ENCODE results near the gene FAM120A. TPM values are rescaled to one million over a fixed set of nuclear protein-coding genes. Genes with fewer than 3 reads are reported as not detected.

The FAM120A gene
- total and polyA plus RNA-seq, 9 donors, result 37.9 to 130 (median 78.9) TPM

DNA sequence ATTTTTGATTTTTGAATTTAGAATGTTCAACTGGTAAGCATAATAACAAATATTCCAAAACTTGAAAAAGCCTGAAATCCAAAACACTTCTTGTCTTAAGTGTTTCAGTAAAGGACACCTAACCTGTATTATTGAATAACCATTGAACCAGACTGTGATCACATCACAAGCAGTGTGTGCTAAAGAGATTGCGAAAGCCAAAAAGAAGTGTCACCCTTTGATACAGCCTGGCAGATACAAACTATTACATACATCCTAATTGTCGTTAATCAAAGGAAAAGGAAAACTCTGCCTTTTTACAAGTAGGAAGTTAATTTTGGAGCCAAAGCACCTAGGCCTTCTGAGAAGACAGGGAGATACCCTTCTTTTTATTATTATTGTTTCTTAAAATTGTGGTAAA is 10.3 kb downstream of the FAM120A start:
- no peak overlapping the region for H3K4me3 ChIP-seq
- intact Hi-C loops (cut with DNase I), result no loop called here
- peaks cover 13% of the 10 kb centered on the region for H3K4me1 ChIP-seq (ENCODE audit: insufficient read depth)
- H3K9me3 ChIP-seq, result no peaks in the 10 kb centered on the region
- H3K27me3 ChIP-seq, result no peaks in the 10 kb centered on the region
- H3K36me3 ChIP-seq, result no peaks in the 10 kb centered on the region
- no peak overlapping the region for H3K27ac ChIP-seq
- no peak for DNase-seq
- TF ChIP-seq POLR2A (IDR thresholded peaks at IDR 0.05) (no peak), EP300 (IDR thresholded peaks at IDR 0.05) (no peak)
- TF ChIP-seq, protein P1, sequence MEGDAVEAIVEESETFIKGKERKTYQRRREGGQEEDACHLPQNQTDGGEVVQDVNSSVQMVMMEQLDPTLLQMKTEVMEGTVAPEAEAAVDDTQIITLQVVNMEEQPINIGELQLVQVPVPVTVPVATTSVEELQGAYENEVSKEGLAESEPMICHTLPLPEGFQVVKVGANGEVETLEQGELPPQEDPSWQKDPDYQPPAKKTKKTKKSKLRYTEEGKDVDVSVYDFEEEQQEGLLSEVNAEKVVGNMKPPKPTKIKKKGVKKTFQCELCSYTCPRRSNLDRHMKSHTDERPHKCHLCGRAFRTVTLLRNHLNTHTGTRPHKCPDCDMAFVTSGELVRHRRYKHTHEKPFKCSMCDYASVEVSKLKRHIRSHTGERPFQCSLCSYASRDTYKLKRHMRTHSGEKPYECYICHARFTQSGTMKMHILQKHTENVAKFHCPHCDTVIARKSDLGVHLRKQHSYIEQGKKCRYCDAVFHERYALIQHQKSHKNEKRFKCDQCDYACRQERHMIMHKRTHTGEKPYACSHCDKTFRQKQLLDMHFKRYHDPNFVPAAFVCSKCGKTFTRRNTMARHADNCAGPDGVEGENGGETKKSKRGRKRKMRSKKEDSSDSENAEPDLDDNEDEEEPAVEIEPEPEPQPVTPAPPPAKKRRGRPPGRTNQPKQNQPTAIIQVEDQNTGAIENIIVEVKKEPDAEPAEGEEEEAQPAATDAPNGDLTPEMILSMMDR (IDR thresholded peaks at IDR 0.05), result no peak
- WGBS, 3 donors, result 89 to 94% (median 89%) methylated on average over 2 of the region's 2 CpGs

DNA sequence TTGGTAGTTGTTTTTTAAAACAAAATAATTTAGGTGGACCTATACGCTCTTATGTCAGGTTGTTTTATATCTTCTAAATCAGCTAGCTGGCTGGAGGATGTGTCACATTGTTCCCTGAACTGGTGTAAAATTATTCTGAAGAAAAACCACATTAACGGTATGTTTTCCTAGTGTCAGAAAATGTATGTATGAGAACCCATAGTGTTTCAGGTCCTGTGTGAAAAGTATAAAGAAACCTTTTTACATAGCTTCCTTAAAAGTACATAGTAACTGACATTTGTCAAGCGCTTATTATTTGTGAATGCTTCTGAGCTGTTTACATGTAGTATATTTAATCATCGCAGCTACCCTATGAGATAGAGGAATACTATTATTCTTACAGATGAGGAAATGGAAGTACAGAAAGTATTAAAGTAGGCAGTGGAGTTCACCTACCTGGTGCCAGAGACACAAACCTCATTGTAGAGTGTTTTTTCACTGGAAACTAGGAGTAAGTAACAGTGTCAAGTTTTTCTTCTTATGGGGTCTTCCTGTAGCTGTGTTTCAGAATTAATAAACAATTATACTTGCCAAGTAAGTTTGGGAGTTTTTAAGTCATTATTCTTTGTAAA is 12.3 kb downstream of the FAM120A start:
- DNase-seq, result no peak
- intact Hi-C loops (cut with DNase I), result no loop called here
- TF ChIP-seq, protein P1 (IDR thresholded peaks at IDR 0.05), result no peak
- no peak for TF ChIP-seq POLR2A (IDR thresholded peaks at IDR 0.05)
- no peak for TF ChIP-seq EP300 (IDR thresholded peaks at IDR 0.05)
- WGBS, 3 donors, result 91 to 95% (median 93%) methylated on average over 4 of the region's 4 CpGs
- no peak overlapping the region for H3K4me3 ChIP-seq
- H3K27me3 ChIP-seq, result no peaks in the 10 kb centered on the region
- H3K36me3 ChIP-seq, result no peaks in the 10 kb centered on the region
- H3K9me3 ChIP-seq, result no peaks in the 10 kb centered on the region
- H3K27ac ChIP-seq, result no peak overlapping the region
- peaks cover 14% of the 10 kb centered on the region for H3K4me1 ChIP-seq (ENCODE audit: insufficient read depth)

DNA sequence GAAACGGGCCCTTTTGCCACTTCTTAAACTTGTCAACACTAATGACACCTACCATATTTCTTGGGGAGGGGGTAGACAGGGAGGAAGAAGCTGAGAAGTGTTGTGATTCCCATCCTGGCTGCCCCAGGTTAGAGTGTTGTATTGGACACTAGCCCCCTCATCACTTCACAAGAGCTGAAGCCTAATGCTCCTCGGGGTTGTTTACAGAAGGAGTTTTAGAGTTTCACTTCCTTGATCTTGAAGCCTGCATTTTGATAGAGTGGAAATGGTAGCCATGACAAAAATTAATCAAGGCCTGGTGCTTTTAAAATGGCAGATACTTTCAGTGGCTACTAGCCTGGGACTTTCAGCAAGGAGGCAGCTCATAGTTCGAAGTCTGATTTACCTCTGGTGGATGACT is 12.9 kb downstream of the FAM120A start:
- H3K36me3 ChIP-seq, result no peaks in the 10 kb centered on the region
- DNase-seq, result no peak
- peaks cover 18% of the 10 kb centered on the region for H3K4me1 ChIP-seq (ENCODE audit: insufficient read depth)
- no peaks in the 10 kb centered on the region for H3K9me3 ChIP-seq
- no peaks in the 10 kb centered on the region for H3K27me3 ChIP-seq
- TF ChIP-seq POLR2A (IDR thresholded peaks at IDR 0.05) (no peak), EP300 (IDR thresholded peaks at IDR 0.05) (no peak)
- TF ChIP-seq, protein P1 (IDR thresholded peaks at IDR 0.05), result no peak
- 68 to 72% (median 69%) methylated on average over 3 of the region's 3 CpGs for WGBS, 3 donors
- H3K4me3 ChIP-seq, result no peak overlapping the region
- H3K27ac ChIP-seq, result no peak overlapping the region
- intact Hi-C loops (cut with DNase I), result no loop called here

DNA sequence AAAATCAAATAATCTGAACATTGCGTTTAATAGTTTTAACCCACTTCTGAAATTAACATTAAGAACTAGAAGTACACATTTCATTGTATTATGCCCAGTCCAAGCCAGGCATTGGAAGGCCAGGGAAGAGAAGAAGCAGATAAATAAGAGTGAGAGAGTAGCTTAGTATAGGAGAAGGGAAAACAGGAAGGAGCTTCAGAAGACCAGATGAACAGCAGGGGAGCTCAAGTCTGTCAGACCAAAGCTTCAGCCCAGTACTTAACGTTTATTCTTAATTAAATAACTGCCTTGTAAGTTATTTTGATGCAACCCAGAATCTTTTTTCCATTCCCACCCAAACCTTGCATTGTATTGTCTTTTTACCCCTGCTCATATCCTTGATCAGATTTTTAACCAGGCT is 13.4 kb downstream of the FAM120A start:
- 62 to 67% (median 65%) methylated on average over 2 of the region's 2 CpGs for WGBS, 3 donors
- TF ChIP-seq EP300 (IDR thresholded peaks at IDR 0.05) (no peak), POLR2A (IDR thresholded peaks at IDR 0.05) (no peak)
- TF ChIP-seq, protein P1 (IDR thresholded peaks at IDR 0.05), result no peak
- Histone ChIP-seq H3K4me1 (ENCODE audit: insufficient read depth) (peaks cover 16% of the 10 kb centered on the region), H3K27ac (no peak overlapping the region), H3K9me3 (no peaks in the 10 kb centered on the region), H3K27me3 (no peaks in the 10 kb centered on the region), H3K4me3 (no peak overlapping the region), H3K36me3 (no peaks in the 10 kb centered on the region)
- intact Hi-C loops (cut with DNase I), result no loop called here
- DNase-seq, result no peak
